ENCODE results near the gene TBX2.
A peak's percentile ranks its signal among the peaks of the same experiment; 100 is the strongest.
"Not testable (repeated sequence)": the region's sequence is repeated elsewhere in the genome, so short reads cannot be mapped to it uniquely, and the experiment has no call there.

TBX2 gene

GRCh38 chr17:61413661-61414126, 14.1 kb downstream of the TBX2 start:
- DNase-seq (ENCODE audit: low read depth in 2 of 2): no peak

- DNase-seq (ENCODE audit: low read depth in 2 of 2): no peak
Observed at GRCh38 chr17:61414141-61414935, 14.7 kb downstream of the TBX2 start.

GRCh38 chr17:61414936-61415251, 15.3 kb downstream of the TBX2 start:
- no peak for DNase-seq (ENCODE audit: low read depth in 2 of 2)

- no peak for DNase-seq (ENCODE audit: low read depth in 2 of 2)
Observed at GRCh38 chr17:61415374-61416210, 15.9 kb downstream of the TBX2 start.

- no peak for DNase-seq (ENCODE audit: low read depth in 2 of 2)
Observed at GRCh38 chr17:61416211-61416539, 16.5 kb downstream of the TBX2 start.

- DNase-seq (ENCODE audit: low read depth in 2 of 2): peak; percentile 41 to 57
Observed at GRCh38 chr17:61416540-61417363, 17.1 kb downstream of the TBX2 start.

GRCh38 chr17:61418449-61418848, 18.8 kb downstream of the TBX2 start:
- DNase-seq (ENCODE audit: low read depth in 2 of 2): no peak

GRCh38 chr17:61419496-61420046, 19.9 kb downstream of the TBX2 start:
- DNase-seq (ENCODE audit: low read depth in 2 of 2): no peak

GRCh38 chr17:61420052-61420451, 20.4 kb downstream of the TBX2 start:
- no peak for DNase-seq (ENCODE audit: low read depth in 2 of 2)

- no peak for DNase-seq (ENCODE audit: low read depth in 2 of 2)
Observed at GRCh38 chr17:61420745-61421398, 21.2 kb downstream of the TBX2 start.

- DNase-seq (ENCODE audit: low read depth in 2 of 2): no peak
Observed at GRCh38 chr17:61421460-61421859, 21.8 kb downstream of the TBX2 start.

- DNase-seq (ENCODE audit: low read depth in 2 of 2): no peak
Observed at GRCh38 chr17:61422116-61422799, 22.6 kb downstream of the TBX2 start.

- no peak for DNase-seq (ENCODE audit: low read depth in 2 of 2)
Observed at GRCh38 chr17:61422869-61423268, 23.2 kb downstream of the TBX2 start.

GRCh38 chr17:61423967-61424649, 24.5 kb downstream of the TBX2 start:
- DNase-seq (ENCODE audit: low read depth in 2 of 2): no peak

- DNase-seq (ENCODE audit: low read depth in 2 of 2): no peak
Observed at GRCh38 chr17:61425682-61426481, 26.2 kb downstream of the TBX2 start.

GRCh38 chr17:61426482-61427304, 27.1 kb downstream of the TBX2 start:
- no peak for DNase-seq (ENCODE audit: low read depth in 2 of 2)

GRCh38 chr17:61427567-61427966, 27.9 kb downstream of the TBX2 start:
- DNase-seq (ENCODE audit: low read depth in 2 of 2): no peak

- DNase-seq (ENCODE audit: low read depth in 2 of 2): no peak
Observed at GRCh38 chr17:61429274-61429673, 29.6 kb downstream of the TBX2 start.

GRCh38 chr17:61429831-61430230, 30.2 kb downstream of the TBX2 start:
- DNase-seq (ENCODE audit: low read depth in 2 of 2): not testable (repeated sequence)

Data from stimulated activated CD4-positive, alpha-beta T cell treated with anti-CD3 and anti-CD28 coated beads, Interleukin-15, amount 100 ng/mL, for 48 hours (primary cell).